Liver (tissue), 9 donors: ENCODE data around the gene CRIP1. TPM values are rescaled to one million over a fixed set of nuclear protein-coding genes. Genes with fewer than 3 reads are reported as not detected.

ENCODE experiments used
- DNase-seq: peaks from one replicate; pipeline ENCODE4 v3.0.0-alpha.2; 2017; ENCODE audit warnings: low spot score
- H3K27ac ChIP-seq, 2 donors: one replicate each; pipeline ENCODE4 v1.7.0; 2013; ENCODE audit warnings: inconsistent platforms in 2 of 2, low read length in 2 of 2, control low read depth in 1 of 2, low read depth in 1 of 2, mild to moderate bottlenecking in 1 of 2
- H3K27me3 ChIP-seq, 4 donors: one replicate each; pipeline versions ENCODE4 v1.6.1 to v1.7.0; 2013; ENCODE audit warnings: low read length in 3 of 4, inconsistent platforms in 1 of 4, mild to moderate bottlenecking in 1 of 4, moderate library complexity in 1 of 4; ENCODE audit not compliant: control insufficient read depth in 4 of 4, insufficient read depth in 4 of 4
- H3K36me3 ChIP-seq, 4 donors: one replicate each; pipeline versions ENCODE4 v1.6.1 to v1.7.0; 2013; ENCODE audit warnings: low read length in 3 of 4, mild to moderate bottlenecking in 3 of 4, low read depth in 1 of 4, moderate library complexity in 1 of 4; ENCODE audit not compliant: control insufficient read depth in 4 of 4, insufficient read depth in 3 of 4
- H3K4me1 ChIP-seq, 4 donors: one replicate each; pipeline versions ENCODE4 v1.6.1 to v1.7.0; 2013; ENCODE audit warnings: low read length in 3 of 4, mild to moderate bottlenecking in 3 of 4, moderate library complexity in 1 of 4; ENCODE audit not compliant: control insufficient read depth in 4 of 4, insufficient read depth in 4 of 4
- H3K4me3 ChIP-seq, 3 donors: one replicate each; pipeline versions ENCODE4 v1.6.1 to v1.7.0; 2013; ENCODE audit warnings: low read length in 3 of 3, control low read depth in 1 of 3, low read depth in 1 of 3, mild to moderate bottlenecking in 1 of 3
- H3K9ac ChIP-seq, 2 donors: one replicate each; pipeline ENCODE4 v1.7.0; 2013; ENCODE audit warnings: low read length in 2 of 2, mild to moderate bottlenecking in 2 of 2, moderate library complexity in 2 of 2, control low read depth in 1 of 2, low read depth in 1 of 2
- H3K9me3 ChIP-seq, 4 donors: one replicate each; pipeline versions ENCODE4 v1.6.1 to v1.7.0; 2013; ENCODE audit warnings: low read length in 3 of 4; ENCODE audit not compliant: control insufficient read depth in 4 of 4
- CTCF ChIP-seq: fragments of 150-350 bp; IDR thresholded peaks from 2 replicates; pipeline ENCODE4 v1.5.1; 2017; ENCODE audit warnings: improper control_type of control experiment, low read depth, low read length; ENCODE audit not compliant: missing input control
- EGR1 ChIP-seq, 2 donors: IDR thresholded peaks; 2 replicates each; pipeline ENCODE4 v1.6.1; 2016 to 2018; ENCODE audit warnings: antibody characterized with exemption in 2 of 2, low read depth in 2 of 2
- FOXA1 ChIP-seq: IDR thresholded peaks from 2 replicates; pipeline ENCODE4 v1.6.1; 2016; ENCODE audit warnings: antibody characterized with exemption
- FOXA2 ChIP-seq: IDR thresholded peaks from 2 replicates; pipeline ENCODE4 v1.6.1; 2016; ENCODE audit warnings: antibody characterized with exemption
- GABPA ChIP-seq, 2 donors: IDR thresholded peaks in 1 of 2; conservative IDR thresholded peaks in 1 of 2; 2 replicates each; pipeline ENCODE4 v1.6.1; 2016; ENCODE audit warnings: antibody characterized with exemption in 2 of 2, mild to moderate bottlenecking in 1 of 2, moderate library complexity in 1 of 2
- HNF4A ChIP-seq, 2 donors: conservative IDR thresholded peaks; 2 replicates each; pipeline ENCODE4 v1.6.1; 2016; ENCODE audit warnings: antibody characterized with exemption in 2 of 2, mild to moderate bottlenecking in 2 of 2
- JUND ChIP-seq, 2 donors: IDR thresholded peaks; 2 replicates each; pipeline ENCODE4 v1.6.1; 2016; ENCODE audit warnings: antibody characterized with exemption in 2 of 2
- MAX ChIP-seq: IDR thresholded peaks from 2 replicates; pipeline ENCODE4 v1.6.1; 2016; ENCODE audit warnings: antibody characterized with exemption
- NR2F2 ChIP-seq: IDR thresholded peaks from 2 replicates; pipeline ENCODE4 v1.6.1; 2016; ENCODE audit warnings: antibody characterized with exemption
- RAD21 ChIP-seq, 2 donors: IDR thresholded peaks; 2 replicates each; pipeline ENCODE4 v1.6.1; 2016; ENCODE audit warnings: antibody characterized with exemption in 2 of 2, mild to moderate bottlenecking in 2 of 2
- REST ChIP-seq: IDR thresholded peaks from 2 replicates; pipeline ENCODE4 v1.6.1; 2016; ENCODE audit warnings: antibody characterized with exemption, mild to moderate bottlenecking
- SP1 ChIP-seq: IDR thresholded peaks from 2 replicates; pipeline ENCODE4 v1.6.1; 2018; ENCODE audit warnings: antibody characterized with exemption, mild to moderate bottlenecking
- TAF1 ChIP-seq: conservative IDR thresholded peaks from 2 replicates; pipeline ENCODE4 v1.6.1; 2016; ENCODE audit warnings: antibody characterized with exemption, mild to moderate bottlenecking
- YY1 ChIP-seq: IDR thresholded peaks from 2 replicates; pipeline ENCODE4 v1.6.1; 2016; ENCODE audit warnings: antibody characterized with exemption, mild to moderate bottlenecking
- WGBS: extraction: QIAGEN DNeasy Blood & Tissue Kit; methylation state at CpG from one replicate; pipeline ENCODE4 v1.1.7; 2013; 5-methylcytosine and 5-hydroxymethylcytosine counted together
- polyA plus RNA-seq, 2 donors: library from polyadenylated mRNA; stranded (reverse) in 1 of 2; unstranded in 1 of 2; fragments of 200-250 nt in 1 of 2; fragments of >200 nt in 1 of 2; fragmentation: Nextera tagmentation in 1 of 2; extraction: Ambion mirVana in 1 of 2; gene quantifications; one replicate each; pipeline versions ENCODE4 v1.2.1 to v1.2.3, GENCODE V29; 2013 to 2015
- total RNA-seq, 2 donors: library from RNA; depleted of rRNA; stranded (reverse); fragments of >200 nt; gene quantifications; one replicate each; pipeline ENCODE4 v1.2.3, GENCODE V29; 2014
- TF ChIP-seq, protein P1 (sequence below): IDR thresholded peaks from 2 replicates; pipeline ENCODE4 v1.6.1; 2016; ENCODE audit warnings: antibody characterized with exemption
- TF ChIP-seq, protein P2 (sequence below): IDR thresholded peaks from 2 replicates; pipeline ENCODE4 v1.6.1; 2016; ENCODE audit warnings: antibody characterized with exemption
- donor health status: healthy.
- donor health status: healthy.
- donor health status: healthy.
- donor health status: healthy.
- donor health status: healthy.

The CRIP1 gene
- total and polyA plus RNA-seq, 4 donors, result 1.4 to 11.4 (median 3.9) TPM

DNA sequence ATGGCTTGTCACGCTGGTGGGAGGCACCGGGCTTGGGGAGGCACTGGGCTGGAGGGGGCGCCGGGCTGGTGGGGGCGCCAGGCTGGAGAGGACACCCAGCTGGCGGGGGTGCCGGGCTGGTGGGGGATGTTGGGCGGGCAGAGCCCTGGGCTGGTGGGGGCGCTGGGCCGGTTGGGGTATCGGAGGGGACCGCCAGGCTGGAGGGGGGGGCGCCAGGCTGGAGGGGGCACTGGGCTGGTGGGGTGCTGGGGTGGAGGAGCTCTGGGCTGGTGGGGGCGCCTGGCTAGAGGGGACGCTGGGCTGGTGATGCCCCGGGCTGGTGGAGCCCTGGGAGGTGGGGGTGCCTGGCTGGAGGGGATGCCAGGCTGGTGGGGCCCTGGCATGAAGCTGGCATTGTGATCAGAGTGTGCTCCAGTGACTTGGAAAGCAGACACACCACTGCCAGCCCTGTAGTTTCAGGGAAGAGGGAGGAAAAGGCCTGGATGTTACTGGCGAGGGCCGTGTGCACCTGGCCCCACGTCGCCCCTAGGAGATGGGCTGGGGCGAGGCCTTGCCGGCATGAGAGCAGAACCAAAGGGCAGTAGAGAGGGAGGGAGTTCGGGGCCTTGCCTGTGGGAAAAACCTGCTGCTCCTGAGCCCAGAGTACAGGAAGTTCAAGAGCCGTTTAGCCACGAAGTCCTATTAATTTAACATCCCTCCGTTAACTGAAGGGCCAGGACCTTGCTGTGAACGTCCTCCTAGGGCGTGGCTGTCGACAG, 17.4 kb downstream of the CRIP1 start:
- H3K27me3 ChIP-seq, result no peaks in the 10 kb centered on the region
- H3K4me1 ChIP-seq, result peaks cover 0 to under 1% (median 0%) of the 10 kb centered on the region in 4 donors
- TF ChIP-seq MAX, result no peak
- TF ChIP-seq CTCF, result no peak
- TF ChIP-seq YY1, result no peak
- TF ChIP-seq EGR1 (IDR thresholded peaks at IDR 0.05; ENCODE audit: low read depth in 2 of 2), result no peak
- no peak for TF ChIP-seq REST
- WGBS, result 79% methylated on average over 29 of the region's 29 CpGs
- no peak overlapping the region for H3K27ac ChIP-seq
- no peaks in the 10 kb centered on the region for H3K9me3 ChIP-seq
- H3K9ac ChIP-seq, result no peak overlapping the region
- H3K36me3 ChIP-seq, result no peaks in the 10 kb centered on the region
- DNase-seq, result no peak
- H3K4me3 ChIP-seq, result no peak overlapping the region

GRCh38 chr14:105505101-105505500, 18.4 kb downstream of the CRIP1 start:
- Histone ChIP-seq H3K4me1 (no peaks in the 10 kb centered on the region), H3K27ac (no peak overlapping the region), H3K27me3 (no peaks in the 10 kb centered on the region), H3K4me3 (no peak overlapping the region), H3K36me3 (no peaks in the 10 kb centered on the region), H3K9ac (no peak overlapping the region), H3K9me3 (no peaks in the 10 kb centered on the region)
- WGBS, result 89% methylated on average over 16 of the region's 16 CpGs
- DNase-seq, result no peak
- TF ChIP-seq SP1 (no peak), REST (no peak), FOXA1 (no peak), CTCF (no peak), HNF4A (conservative IDR thresholded peaks at IDR 0.05) (no peak), MAX (no peak), NR2F2 (no peak), FOXA2 (no peak), JUND (IDR thresholded peaks at IDR 0.05) (no peak), GABPA (IDR thresholded peaks at IDR 0.05 in 1 of 2, conservative IDR thresholded peaks at IDR 0.05 in 1 of 2) (no peak), RAD21 (IDR thresholded peaks at IDR 0.05) (no peak), TAF1 (no peak), EGR1 (IDR thresholded peaks at IDR 0.05; ENCODE audit: low read depth in 2 of 2) (no peak)
- TF ChIP-seq, protein P1, sequence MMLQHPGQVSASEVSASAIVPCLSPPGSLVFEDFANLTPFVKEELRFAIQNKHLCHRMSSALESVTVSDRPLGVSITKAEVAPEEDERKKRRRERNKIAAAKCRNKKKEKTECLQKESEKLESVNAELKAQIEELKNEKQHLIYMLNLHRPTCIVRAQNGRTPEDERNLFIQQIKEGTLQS, result no peak
- TF ChIP-seq, protein P2, sequence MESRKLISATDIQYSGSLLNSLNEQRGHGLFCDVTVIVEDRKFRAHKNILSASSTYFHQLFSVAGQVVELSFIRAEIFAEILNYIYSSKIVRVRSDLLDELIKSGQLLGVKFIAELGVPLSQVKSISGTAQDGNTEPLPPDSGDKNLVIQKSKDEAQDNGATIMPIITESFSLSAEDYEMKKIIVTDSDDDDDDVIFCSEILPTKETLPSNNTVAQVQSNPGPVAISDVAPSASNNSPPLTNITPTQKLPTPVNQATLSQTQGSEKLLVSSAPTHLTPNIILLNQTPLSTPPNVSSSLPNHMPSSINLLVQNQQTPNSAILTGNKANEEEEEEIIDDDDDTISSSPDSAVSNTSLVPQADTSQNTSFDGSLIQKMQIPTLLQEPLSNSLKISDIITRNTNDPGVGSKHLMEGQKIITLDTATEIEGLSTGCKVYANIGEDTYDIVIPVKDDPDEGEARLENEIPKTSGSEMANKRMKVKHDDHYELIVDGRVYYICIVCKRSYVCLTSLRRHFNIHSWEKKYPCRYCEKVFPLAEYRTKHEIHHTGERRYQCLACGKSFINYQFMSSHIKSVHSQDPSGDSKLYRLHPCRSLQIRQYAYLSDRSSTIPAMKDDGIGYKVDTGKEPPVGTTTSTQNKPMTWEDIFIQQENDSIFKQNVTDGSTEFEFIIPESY, result no peak
